Immature natural killer cell (primary cell): ENCODE measurements around the gene NTNG1. TPM values are rescaled to one million over a fixed set of nuclear protein-coding genes. Genes with fewer than 3 reads are reported as not detected.

Experiments
- DNase-seq, 3 donors: peaks; one replicate each; pipeline ENCODE4 v3.0.0; 2022; ENCODE audit warnings: mixed read lengths in 1 of 3
- H3K27ac Mint-ChIP-seq, 6 donors: one replicate each; pipeline ENCODE4 v1.8.0; 2020; ENCODE audit warnings: mixed read lengths in 6 of 6, mild to moderate bottlenecking in 5 of 6, inconsistent platforms in 4 of 6, moderate library complexity in 3 of 6
- H3K27me3 Mint-ChIP-seq, 3 donors: one replicate each; pipeline ENCODE4 v1.8.0; 2020 to 2021; ENCODE audit warnings: low read depth in 3 of 3, mild to moderate bottlenecking in 3 of 3, mixed read lengths in 3 of 3, moderate library complexity in 3 of 3, inconsistent platforms in 1 of 3
- H3K36me3 Mint-ChIP-seq, 3 donors: one replicate each; pipeline ENCODE4 v1.8.0; 2020; ENCODE audit warnings: mixed read lengths in 3 of 3, inconsistent platforms in 2 of 3, mild to moderate bottlenecking in 2 of 3
- H3K4me1 Mint-ChIP-seq, 2 donors: one replicate each; pipeline ENCODE4 v1.8.0; 2020; ENCODE audit warnings: inconsistent platforms in 2 of 2, mild to moderate bottlenecking in 2 of 2, mixed read lengths in 2 of 2, moderate library complexity in 1 of 2
- H3K4me3 Mint-ChIP-seq, 5 donors: one replicate each; pipeline ENCODE4 v1.8.0; 2020; ENCODE audit warnings: mild to moderate bottlenecking in 5 of 5, mixed read lengths in 5 of 5, inconsistent platforms in 3 of 5, moderate library complexity in 3 of 5
- H3K9me3 Mint-ChIP-seq, 6 donors: one replicate each; pipeline ENCODE4 v1.8.0; 2020; ENCODE audit warnings: mild to moderate bottlenecking in 6 of 6, mixed read lengths in 6 of 6, inconsistent platforms in 4 of 6, moderate library complexity in 3 of 6
- polyA plus RNA-seq, 3 donors: library from polyadenylated mRNA; unstranded; fragments of 300-500 nt; fragmentation: Illumina TruSeq; gene quantifications; one replicate each; pipeline ENCODE4 v1.2.3, GENCODE V29; 2021

The NTNG1 gene
- polyA plus RNA-seq, 3 donors from 2014 or later: not detected

DNA sequence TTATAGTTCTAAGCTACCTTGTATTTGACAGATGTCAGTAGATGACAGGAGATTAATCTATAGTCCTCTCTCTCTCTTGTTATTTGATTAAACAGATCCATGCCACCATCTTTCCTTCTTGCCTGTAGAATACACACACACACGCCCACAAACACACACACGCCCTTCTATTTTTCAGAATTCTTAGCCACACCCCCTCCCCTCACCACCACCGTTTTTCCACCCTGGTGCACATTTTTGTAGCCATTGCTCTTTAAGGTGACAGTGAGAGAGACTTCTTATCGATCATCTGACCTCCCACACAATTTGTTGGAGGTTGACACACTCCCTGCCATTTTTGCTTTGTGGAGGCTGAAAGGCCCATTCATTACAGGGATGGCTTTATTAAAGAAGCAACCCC, 123.2 kb downstream of the NTNG1 start:
- Mint-ChIP-seq H3K36me3 (no peaks in the 10 kb centered on the region), H3K27me3 (peaks cover 1 to 3% (median 2%) of the 10 kb centered on the region in 3 donors), H3K4me1 (no peaks in the 10 kb centered on the region), H3K27ac (no peak overlapping the region), H3K9me3 (peaks cover 0 to 2% (median under 1%) of the 10 kb centered on the region in 6 donors), H3K4me3 (no peak overlapping the region)
- DNase-seq: no peak

DNA sequence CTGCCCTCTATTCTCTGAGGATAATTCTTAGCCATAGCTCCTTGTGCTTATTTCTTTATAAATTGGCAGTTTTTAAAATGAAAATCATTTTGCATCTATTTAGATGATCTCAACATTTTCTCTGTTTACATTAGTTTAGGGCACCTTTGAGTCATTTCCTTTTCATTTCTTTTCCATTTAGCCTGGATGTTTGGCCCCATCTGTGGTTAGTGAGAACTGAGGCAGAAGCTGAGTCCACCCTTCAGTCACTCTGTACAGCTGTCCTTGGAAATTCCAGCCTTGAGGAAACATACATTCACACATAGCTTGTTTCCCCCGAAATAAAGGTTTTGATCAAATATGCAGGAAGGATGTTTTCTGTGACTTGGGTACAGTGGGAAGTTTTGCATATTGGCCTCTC, 123.7 kb downstream of the NTNG1 start:
- peaks cover 1 to 3% (median 2%) of the 10 kb centered on the region in 3 donors for H3K27me3 Mint-ChIP-seq
- no peak for DNase-seq
- no peaks in the 10 kb centered on the region for H3K36me3 Mint-ChIP-seq
- H3K4me3 Mint-ChIP-seq: no peak overlapping the region
- peaks cover 0 to 2% (median under 1%) of the 10 kb centered on the region in 6 donors for H3K9me3 Mint-ChIP-seq
- H3K4me1 Mint-ChIP-seq: no peaks in the 10 kb centered on the region
- H3K27ac Mint-ChIP-seq: no peak overlapping the region

DNA sequence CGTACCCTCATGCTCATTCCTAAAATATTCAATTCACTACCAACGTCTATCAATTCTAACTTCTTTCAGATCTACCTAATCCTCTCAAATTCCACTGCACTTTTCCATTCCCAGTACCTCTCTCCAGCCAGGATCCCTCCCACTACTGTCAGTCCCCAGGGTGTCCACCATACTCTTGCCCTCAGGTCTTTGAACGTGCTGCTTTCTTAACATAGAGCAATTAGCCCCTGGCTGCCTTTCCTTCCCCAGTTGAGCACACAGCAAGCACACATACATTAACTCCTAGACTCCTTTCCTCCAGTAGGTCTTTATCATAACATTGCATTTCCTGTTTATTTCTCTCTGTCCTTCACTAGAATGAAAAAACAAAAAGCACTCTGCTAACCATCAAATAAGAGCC, 126.7 kb downstream of the NTNG1 start:
- H3K4me3 Mint-ChIP-seq: no peak overlapping the region
- peaks cover 0 to 3% (median 1%) of the 10 kb centered on the region in 3 donors for H3K27me3 Mint-ChIP-seq
- DNase-seq: no peak
- no peaks in the 10 kb centered on the region for H3K4me1 Mint-ChIP-seq
- no peak overlapping the region for H3K27ac Mint-ChIP-seq
- H3K9me3 Mint-ChIP-seq: peaks cover 0 to 1% (median 0%) of the 10 kb centered on the region in 6 donors
- H3K36me3 Mint-ChIP-seq: no peaks in the 10 kb centered on the region

DNA sequence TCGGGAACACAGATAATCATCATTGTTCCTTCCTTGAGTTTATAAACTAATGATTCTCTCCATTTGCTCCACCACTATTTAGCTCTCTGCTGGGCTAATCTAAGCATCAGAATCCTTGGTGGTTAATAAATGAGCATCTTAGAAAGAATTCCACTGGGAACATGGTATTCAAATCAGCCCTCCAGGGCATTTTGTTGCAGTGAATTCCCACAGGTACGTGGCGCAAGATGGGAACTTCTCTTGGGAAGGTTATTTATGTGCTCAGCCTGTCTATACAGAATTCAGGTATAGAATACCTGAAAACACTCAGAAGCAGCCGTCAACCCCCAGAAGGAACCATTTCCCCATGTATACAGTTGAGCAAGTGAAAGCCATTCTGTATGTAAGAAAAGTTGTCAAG, 131.5 kb downstream of the NTNG1 start:
- peaks cover 0 to 7% of the 10 kb centered on the region in 2 donors for H3K4me1 Mint-ChIP-seq
- H3K4me3 Mint-ChIP-seq: no peak overlapping the region
- DNase-seq: no peak
- H3K27ac Mint-ChIP-seq: no peak overlapping the region
- peaks cover 0 to 4% (median 0%) of the 10 kb centered on the region in 6 donors for H3K9me3 Mint-ChIP-seq
- H3K36me3 Mint-ChIP-seq: no peaks in the 10 kb centered on the region
- peaks cover 0 to 2% (median 0%) of the 10 kb centered on the region in 3 donors for H3K27me3 Mint-ChIP-seq

DNA sequence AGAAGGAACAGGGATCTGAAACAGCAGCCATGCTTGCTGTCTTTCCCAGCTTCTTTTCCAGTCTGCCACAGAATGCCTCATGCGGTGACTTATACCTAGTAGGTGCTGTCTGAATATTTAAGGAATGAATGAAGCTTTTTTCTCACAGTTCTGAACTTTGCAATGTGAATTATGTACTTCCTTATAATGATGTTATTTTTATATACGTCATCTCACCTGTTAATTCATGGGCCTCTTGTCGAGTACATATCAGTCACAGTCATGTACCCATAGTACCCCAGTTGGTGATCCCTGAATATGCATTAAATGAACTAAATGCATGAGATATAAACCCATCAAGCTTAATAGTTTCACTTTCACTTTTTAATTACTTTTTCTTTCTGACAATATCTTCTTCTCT, 132.7 kb downstream of the NTNG1 start:
- Mint-ChIP-seq H3K27ac (no peak overlapping the region), H3K9me3 (peaks cover 0 to 4% (median 0%) of the 10 kb centered on the region in 6 donors), H3K4me3 (no peak overlapping the region), H3K36me3 (no peaks in the 10 kb centered on the region), H3K27me3 (peaks cover 0 to 2% (median 0%) of the 10 kb centered on the region in 3 donors), H3K4me1 (peaks cover 0 to 7% of the 10 kb centered on the region in 2 donors)
- no peak for DNase-seq

DNA sequence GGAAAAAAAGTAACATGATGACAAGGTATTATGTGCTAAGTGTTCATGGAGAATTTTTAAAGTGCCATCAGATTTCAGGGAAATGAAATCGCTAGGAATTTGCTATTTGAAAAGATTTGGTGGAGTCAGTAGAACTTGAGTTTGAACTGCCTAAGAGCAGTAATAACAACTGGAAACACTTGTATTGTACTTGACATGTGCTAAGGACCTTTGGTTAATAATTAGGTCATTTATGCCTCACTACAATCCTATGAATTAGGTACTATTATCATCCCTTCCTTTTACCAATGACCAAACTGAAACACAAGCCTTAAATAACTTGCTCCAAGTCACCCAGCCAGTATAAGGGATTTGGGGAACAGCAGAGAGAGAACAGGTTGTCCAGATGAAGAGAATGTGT, 133.4 kb downstream of the NTNG1 start:
- no peak overlapping the region for H3K27ac Mint-ChIP-seq
- peaks cover 0 to 4% (median 0%) of the 10 kb centered on the region in 6 donors for H3K9me3 Mint-ChIP-seq
- H3K36me3 Mint-ChIP-seq: no peaks in the 10 kb centered on the region
- H3K4me3 Mint-ChIP-seq: no peak overlapping the region
- no peak for DNase-seq
- H3K4me1 Mint-ChIP-seq: peaks cover 0 to 7% of the 10 kb centered on the region in 2 donors
- H3K27me3 Mint-ChIP-seq: peaks cover 0 to 2% (median 0%) of the 10 kb centered on the region in 3 donors

DNA sequence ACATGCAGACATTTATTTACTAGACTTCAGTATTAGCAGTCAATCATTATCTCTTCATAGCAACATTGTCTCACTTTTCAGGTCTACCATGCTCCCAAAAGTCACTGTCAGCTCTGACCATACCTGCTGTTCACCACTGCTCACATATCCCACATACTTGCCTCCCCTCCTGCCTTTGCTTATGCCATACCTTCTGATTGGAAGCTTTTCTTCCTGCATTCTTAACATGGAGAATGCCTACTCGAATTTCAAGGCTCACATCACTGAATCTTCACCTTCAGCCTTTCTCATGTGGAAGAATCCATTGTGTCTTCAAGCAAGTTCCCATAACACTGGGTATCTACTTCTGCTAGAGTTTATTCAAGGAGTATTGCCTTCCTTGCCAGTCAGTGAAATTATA, 135.4 kb downstream of the NTNG1 start:
- Mint-ChIP-seq H3K4me1 (peaks cover 0 to 7% of the 10 kb centered on the region in 2 donors), H3K27ac (no peak overlapping the region), H3K27me3 (peaks cover 0 to 2% (median 2%) of the 10 kb centered on the region in 3 donors), H3K4me3 (no peak overlapping the region), H3K36me3 (no peaks in the 10 kb centered on the region), H3K9me3 (peaks cover 0 to 4% (median 0%) of the 10 kb centered on the region in 6 donors)
- DNase-seq: no peak

DNA sequence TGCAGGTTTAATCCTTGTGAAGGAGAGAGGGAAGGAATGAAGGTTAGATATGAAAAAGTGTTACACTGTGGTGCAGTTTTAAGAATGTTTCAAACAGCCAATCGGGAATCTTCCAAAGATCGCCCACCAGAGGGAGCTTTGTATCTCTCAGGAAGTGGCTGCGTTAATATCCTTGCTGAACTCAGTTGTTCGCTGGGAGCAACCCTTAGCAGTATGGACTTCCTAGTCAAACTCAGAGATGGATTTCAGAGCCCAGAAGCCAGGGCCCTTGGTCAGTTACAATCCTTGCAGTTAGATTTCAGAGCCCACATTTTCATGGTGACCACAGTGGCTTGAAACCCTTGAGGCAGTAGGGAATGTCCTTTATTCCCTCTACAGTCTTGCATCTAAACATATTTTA, 136.2 kb downstream of the NTNG1 start:
- no peaks in the 10 kb centered on the region for H3K36me3 Mint-ChIP-seq
- no peak overlapping the region for H3K27ac Mint-ChIP-seq
- H3K27me3 Mint-ChIP-seq: peaks cover 0 to 5% (median 2%) of the 10 kb centered on the region in 3 donors
- no peak overlapping the region for H3K4me3 Mint-ChIP-seq
- H3K9me3 Mint-ChIP-seq: peaks cover 0 to 4% (median 0%) of the 10 kb centered on the region in 6 donors
- no peak for DNase-seq
- H3K4me1 Mint-ChIP-seq: peaks cover 0 to 7% of the 10 kb centered on the region in 2 donors

DNA sequence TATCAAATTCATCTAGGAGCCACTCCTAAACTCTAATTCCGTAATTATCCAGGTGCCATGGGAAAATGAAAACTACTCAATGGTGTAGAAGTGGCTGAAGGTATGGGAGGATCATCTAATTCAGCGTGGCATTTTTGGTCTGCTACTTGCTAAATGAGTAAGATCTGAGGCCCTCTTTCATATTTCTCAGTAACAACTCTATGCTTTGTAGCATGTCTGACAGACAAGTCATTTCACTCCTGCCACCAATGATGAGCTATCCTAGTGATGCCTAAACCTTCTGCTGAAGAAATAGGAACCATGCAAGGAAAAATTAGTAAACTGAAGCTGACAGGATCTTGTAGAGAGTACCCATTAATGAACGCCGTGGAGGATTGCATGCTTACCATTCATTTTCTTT, 145.3 kb downstream of the NTNG1 start:
- H3K27me3 Mint-ChIP-seq: peaks cover 2 to 9% (median 4%) of the 10 kb centered on the region in 3 donors
- H3K27ac Mint-ChIP-seq: no peak overlapping the region
- no peak overlapping the region for H3K4me3 Mint-ChIP-seq
- H3K36me3 Mint-ChIP-seq: no peaks in the 10 kb centered on the region
- peaks cover 0 to 2% (median 0%) of the 10 kb centered on the region in 6 donors for H3K9me3 Mint-ChIP-seq
- DNase-seq: no peak
- no peaks in the 10 kb centered on the region for H3K4me1 Mint-ChIP-seq

DNA sequence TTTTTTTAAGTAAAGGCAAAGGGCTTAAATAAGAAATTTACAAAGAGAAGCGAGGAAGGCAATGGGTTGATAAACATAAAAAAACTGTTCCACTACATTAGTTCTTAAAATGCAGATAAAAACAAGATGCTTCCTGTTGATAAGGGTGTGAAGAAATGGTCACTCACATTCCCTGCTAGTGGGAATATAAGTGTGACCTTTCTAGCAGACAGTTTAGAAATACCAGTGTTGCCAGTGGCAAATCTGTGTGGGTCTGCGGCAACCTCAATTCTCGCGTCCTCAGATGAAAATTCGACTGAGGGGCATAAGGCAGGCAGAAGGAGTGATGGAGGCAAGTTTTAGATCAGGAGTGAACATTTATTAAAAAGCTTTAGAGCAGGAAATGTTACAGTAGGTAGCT, 151.1 kb downstream of the NTNG1 start:
- H3K9me3 Mint-ChIP-seq: no peaks in the 10 kb centered on the region
- H3K4me1 Mint-ChIP-seq: no peaks in the 10 kb centered on the region
- no peak overlapping the region for H3K4me3 Mint-ChIP-seq
- H3K36me3 Mint-ChIP-seq: no peaks in the 10 kb centered on the region
- no peak overlapping the region for H3K27ac Mint-ChIP-seq
- H3K27me3 Mint-ChIP-seq: peaks cover 0 to 8% (median 2%) of the 10 kb centered on the region in 3 donors
- no peak for DNase-seq

DNA sequence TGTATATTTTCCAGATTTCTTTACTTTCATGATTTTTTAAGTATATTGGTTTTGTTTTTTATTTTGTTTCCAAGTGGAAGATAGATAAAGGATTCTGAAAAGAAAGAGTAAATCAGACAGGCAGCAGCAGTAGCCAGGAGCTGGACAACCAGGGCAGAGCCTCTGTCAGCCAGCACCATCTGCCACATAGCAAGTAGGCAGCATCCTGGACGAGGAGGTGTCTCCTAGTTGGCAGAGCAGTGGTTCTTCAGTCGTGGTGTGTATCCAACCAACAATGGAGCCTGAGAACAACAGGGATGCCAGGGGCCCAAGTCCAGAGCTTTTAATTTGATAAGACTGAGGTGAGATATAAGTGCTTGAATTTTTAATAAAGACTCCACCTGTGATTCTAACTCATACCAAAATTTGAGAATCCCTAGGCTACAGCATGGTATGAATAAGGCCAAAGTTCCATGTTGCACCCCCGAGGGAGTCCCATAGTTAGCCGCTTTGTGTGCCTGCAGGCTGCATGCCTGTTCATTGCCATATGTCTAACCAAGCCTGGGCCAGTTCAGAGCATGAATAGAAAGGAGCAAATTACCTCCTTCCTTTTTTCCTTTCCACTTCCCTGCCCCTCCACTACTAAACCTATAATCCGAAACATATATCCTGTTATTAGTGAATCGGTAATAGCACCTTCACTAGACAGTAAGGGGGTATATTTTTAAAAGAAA, 153.2 kb downstream of the NTNG1 start:
- no peak overlapping the region for H3K4me3 Mint-ChIP-seq
- H3K27me3 Mint-ChIP-seq: peaks cover 0 to 5% (median 0%) of the 10 kb centered on the region in 3 donors
- no peaks in the 10 kb centered on the region for H3K9me3 Mint-ChIP-seq
- H3K4me1 Mint-ChIP-seq: no peaks in the 10 kb centered on the region
- no peaks in the 10 kb centered on the region for H3K36me3 Mint-ChIP-seq
- no peak for DNase-seq
- H3K27ac Mint-ChIP-seq: no peak overlapping the region

DNA sequence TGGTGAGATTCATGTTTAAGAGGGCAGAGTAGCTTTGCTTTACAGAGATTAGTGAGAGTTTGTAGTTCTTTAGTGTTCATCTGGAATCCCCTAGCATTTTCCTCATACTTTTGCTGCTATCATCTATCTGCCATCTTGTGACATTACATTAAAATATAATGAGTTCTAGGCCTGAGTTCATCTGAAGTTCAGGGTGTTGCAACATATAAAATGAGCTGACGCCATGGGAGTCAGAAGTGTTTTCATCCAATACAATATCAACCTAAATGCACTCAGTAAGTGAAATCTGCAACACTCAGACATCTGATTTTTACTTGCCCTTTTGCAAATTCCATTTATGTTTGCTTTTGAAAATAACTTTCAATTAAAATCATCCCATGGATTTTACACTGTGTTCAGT, 153.8 kb downstream of the NTNG1 start:
- no peaks in the 10 kb centered on the region for H3K9me3 Mint-ChIP-seq
- H3K27me3 Mint-ChIP-seq: peaks cover 0 to 8% (median 0%) of the 10 kb centered on the region in 3 donors
- H3K36me3 Mint-ChIP-seq: no peaks in the 10 kb centered on the region
- DNase-seq: no peak
- H3K4me1 Mint-ChIP-seq: no peaks in the 10 kb centered on the region
- H3K27ac Mint-ChIP-seq: no peak overlapping the region
- no peak overlapping the region for H3K4me3 Mint-ChIP-seq

DNA sequence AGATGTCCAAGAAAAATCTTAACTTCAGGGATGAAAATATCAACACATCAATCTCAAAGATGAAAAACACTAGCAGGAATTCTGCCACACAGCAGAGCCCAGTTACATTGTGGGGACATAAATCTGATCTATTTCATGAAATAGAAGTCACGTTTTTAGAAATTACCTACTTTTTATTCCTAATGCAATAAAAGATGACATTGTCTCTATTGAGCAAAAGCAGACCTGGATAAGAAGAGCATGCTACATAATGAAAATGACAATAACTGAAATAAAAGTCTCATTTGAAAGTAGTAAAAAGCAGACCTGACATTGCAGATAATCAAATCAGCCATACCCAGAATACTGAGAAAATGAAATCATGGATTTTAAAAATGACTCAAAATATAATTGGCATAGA, 156.8 kb downstream of the NTNG1 start:
- Mint-ChIP-seq H3K4me3 (no peak overlapping the region), H3K27ac (no peak overlapping the region), H3K36me3 (no peaks in the 10 kb centered on the region), H3K27me3 (peaks cover 0 to 5% (median 0%) of the 10 kb centered on the region in 3 donors), H3K4me1 (no peaks in the 10 kb centered on the region), H3K9me3 (no peaks in the 10 kb centered on the region)
- no peak for DNase-seq

DNA sequence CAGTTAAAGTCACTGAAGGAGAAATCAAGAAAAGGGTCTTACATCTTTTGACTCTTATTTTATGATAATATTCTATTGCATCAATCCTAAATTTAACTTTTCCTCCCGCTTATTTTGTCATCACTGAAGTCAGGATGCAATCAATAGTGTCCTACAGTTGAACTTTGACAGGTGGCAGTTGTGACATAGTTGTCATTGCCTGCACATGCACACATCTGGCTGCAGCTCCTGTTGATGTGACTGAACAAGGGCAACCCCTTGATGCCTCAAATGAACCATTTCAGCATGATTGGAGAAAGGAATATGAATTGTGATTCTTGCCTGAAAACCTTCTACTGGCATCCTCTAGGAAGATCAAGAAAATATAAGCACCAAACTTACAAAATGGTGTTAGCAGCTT, 157.7 kb downstream of the NTNG1 start:
- DNase-seq: no peak
- Mint-ChIP-seq H3K9me3 (no peaks in the 10 kb centered on the region), H3K27me3 (peaks cover 0 to 3% (median 0%) of the 10 kb centered on the region in 3 donors), H3K36me3 (no peaks in the 10 kb centered on the region), H3K4me3 (no peak overlapping the region), H3K27ac (no peak overlapping the region), H3K4me1 (no peaks in the 10 kb centered on the region)

DNA sequence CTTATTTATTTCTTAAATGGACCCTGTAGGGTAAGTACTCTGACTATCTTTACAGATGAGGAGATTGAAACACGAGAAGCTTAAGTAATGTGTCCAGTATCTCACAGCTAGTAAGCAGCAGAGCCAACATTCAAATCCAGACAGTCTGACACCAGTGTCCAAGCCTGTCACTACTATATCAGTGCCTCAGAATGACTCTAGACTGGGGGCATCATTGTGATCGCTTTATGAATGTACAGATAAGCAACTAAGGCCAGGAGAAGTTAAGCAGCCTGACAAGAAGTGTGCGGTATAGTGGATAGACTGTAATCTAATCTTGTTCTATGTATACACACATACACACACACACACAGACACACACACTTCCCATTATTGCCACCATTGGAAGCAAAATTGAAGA, 158.7 kb downstream of the NTNG1 start:
- Mint-ChIP-seq H3K9me3 (no peaks in the 10 kb centered on the region), H3K4me3 (no peak overlapping the region), H3K36me3 (no peaks in the 10 kb centered on the region), H3K4me1 (no peaks in the 10 kb centered on the region), H3K27me3 (peaks cover 0 to 3% (median 0%) of the 10 kb centered on the region in 3 donors), H3K27ac (no peak overlapping the region)
- DNase-seq: no peak
